DMS153 treated with DMSO at 0.1 percent for 48 hours (cell line): Measurements from ENCODE around the gene ARL2.
"Not testable (repeated sequence)": the region's sequence is repeated elsewhere in the genome, so short reads cannot be mapped to it uniquely, and the experiment has no call there.

Experiments used
- DNase-seq: peaks from one replicate; lab custom pipeline; 2025; ENCODE audit not compliant: unreplicated experiment; lab: John Stamatoyannopoulos, UW

ARL2 gene

GRCh38 chr11:65003968-65004367 is 10.0 kb upstream of the ARL2 start:
- DNase-seq: not testable (repeated sequence)

GRCh38 chr11:65008016-65008415 is 5.9 kb upstream of the ARL2 start:
- DNase-seq: no peak

- DNase-seq: no peak
Observed at GRCh38 chr11:65008873-65009272, 5.1 kb upstream of the ARL2 start.

- DNase-seq: peak; percentile 68
Observed at GRCh38 chr11:65013130-65013887, 651 bp upstream of the ARL2 start.

GRCh38 chr11:65014726-65015227 is 817 bp downstream of the ARL2 start:
- no peak for DNase-seq

- DNase-seq: no peak
Observed at GRCh38 chr11:65016705-65017104, 2.7 kb downstream of the ARL2 start.

GRCh38 chr11:65017937-65018336 is 4.0 kb downstream of the ARL2 start:
- no peak for DNase-seq

GRCh38 chr11:65019824-65020223 is 5.9 kb downstream of the ARL2 start:
- DNase-seq: no peak

GRCh38 chr11:65021003-65021402 is 7.0 kb downstream of the ARL2 start:
- DNase-seq: no peak

- no peak for DNase-seq
Observed at GRCh38 chr11:65021509-65021908, 7.5 kb downstream of the ARL2 start.

GRCh38 chr11:65023502-65023901 is 9.5 kb downstream of the ARL2 start:
- not testable (repeated sequence) for DNase-seq

GRCh38 chr11:65026810-65027209 is 12.8 kb downstream of the ARL2 start:
- DNase-seq: no peak

GRCh38 chr11:65027213-65028067 is 13.5 kb downstream of the ARL2 start, which contains the start of gene SNX15:
Gene SNX15, plus strand, starts transcription at chr11:65027439. Its CDS starts 99 bp downstream, at chr11:65027538.
- DNase-seq: peak; percentile 86

GRCh38 chr11:65032216-65032615 is 18.3 kb downstream of the ARL2 start:
- DNase-seq: no peak

- no peak for DNase-seq
Observed at GRCh38 chr11:65034423-65034822, 20.5 kb downstream of the ARL2 start.

GRCh38 chr11:65035579-65035978 is 21.6 kb downstream of the ARL2 start:
- DNase-seq: no peak

GRCh38 chr11:65036931-65037330 is 23.0 kb downstream of the ARL2 start:
- no peak for DNase-seq

GRCh38 chr11:65040520-65040846 is 26.5 kb downstream of the ARL2 start:
- no peak for DNase-seq

GRCh38 chr11:65040847-65041622 is 27.1 kb downstream of the ARL2 start, which contains the start of gene SAC3D1:
Gene SAC3D1, plus strand, starts transcription at chr11:65041210. Its CDS starts 83 bp downstream, at chr11:65041293.
- DNase-seq: peak; percentile 92

- DNase-seq: no peak
Observed at GRCh38 chr11:65042891-65043290, 28.9 kb downstream of the ARL2 start.

- DNase-seq: no peak
Observed at GRCh38 chr11:65043881-65044501, 30.0 kb downstream of the ARL2 start.
